ENCODE data around the gene GRM1.

Gene GRM1

GRCh38 chr6:146352163-146352562, 323.3 kb downstream of the GRM1 start:
- ATAC-seq = no peak

GRCh38 chr6:146354451-146354850, 325.6 kb downstream of the GRM1 start:
- no peak for TF ChIP-seq PPARA (CRISPR knock-in tag; IDR thresholded peaks at IDR 0.05; ENCODE audit: borderline replicate concordance)
- TF ChIP-seq, protein P1, sequence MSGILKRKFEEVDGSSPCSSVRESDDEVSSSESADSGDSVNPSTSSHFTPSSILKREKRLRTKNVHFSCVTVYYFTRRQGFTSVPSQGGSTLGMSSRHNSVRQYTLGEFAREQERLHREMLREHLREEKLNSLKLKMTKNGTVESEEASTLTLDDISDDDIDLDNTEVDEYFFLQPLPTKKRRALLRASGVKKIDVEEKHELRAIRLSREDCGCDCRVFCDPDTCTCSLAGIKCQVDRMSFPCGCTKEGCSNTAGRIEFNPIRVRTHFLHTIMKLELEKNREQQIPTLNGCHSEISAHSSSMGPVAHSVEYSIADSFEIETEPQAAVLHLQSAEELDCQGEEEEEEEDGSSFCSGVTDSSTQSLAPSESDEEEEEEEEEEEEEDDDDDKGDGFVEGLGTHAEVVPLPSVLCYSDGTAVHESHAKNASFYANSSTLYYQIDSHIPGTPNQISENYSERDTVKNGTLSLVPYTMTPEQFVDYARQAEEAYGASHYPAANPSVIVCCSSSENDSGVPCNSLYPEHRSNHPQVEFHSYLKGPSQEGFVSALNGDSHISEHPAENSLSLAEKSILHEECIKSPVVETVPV (CRISPR knock-in tag; IDR thresholded peaks at IDR 0.05) = no peak
- no peak for TF ChIP-seq ARNTL (CRISPR knock-in tag; IDR thresholded peaks at IDR 0.05; ENCODE audit: borderline replicate concordance, low read depth)
- no peak for ATAC-seq

More at GRCh38 chr6:146352163-146352562, 323.3 kb downstream of the GRM1 start:
- TF ChIP-seq ZFP3 (CRISPR knock-in tag; IDR thresholded peaks at IDR 0.05) = no peak
- no peak for TF ChIP-seq BACH2 (CRISPR knock-in tag; IDR thresholded peaks at IDR 0.05; ENCODE audit: borderline replicate concordance)
- no peak for TF ChIP-seq CSDC2 (CRISPR knock-in tag; IDR thresholded peaks at IDR 0.05)
- TF ChIP-seq ZNF565 (CRISPR knock-in tag; conservative IDR thresholded peaks at IDR 0.05; ENCODE audit: low read depth) = no peak
- TF ChIP-seq ESRRG (CRISPR knock-in tag; IDR thresholded peaks at IDR 0.05) = no peak
- TF ChIP-seq ZC3H10 (CRISPR knock-in tag; IDR thresholded peaks at IDR 0.05) = no peak
- no peak for TF ChIP-seq ZNF8 (CRISPR knock-in tag; IDR thresholded peaks at IDR 0.05)
- TF ChIP-seq ZFP30 (CRISPR knock-in tag; IDR thresholded peaks at IDR 0.05) = no peak
- TF ChIP-seq ZNF70 (CRISPR knock-in tag; IDR thresholded peaks at IDR 0.05) = no peak
- no peak for TF ChIP-seq PATZ1 (CRISPR knock-in tag; IDR thresholded peaks at IDR 0.05; ENCODE audit: borderline replicate concordance)
- TF ChIP-seq ARNTL (CRISPR knock-in tag; IDR thresholded peaks at IDR 0.05; ENCODE audit: borderline replicate concordance, low read depth) = no peak
- TF ChIP-seq, protein P2, sequence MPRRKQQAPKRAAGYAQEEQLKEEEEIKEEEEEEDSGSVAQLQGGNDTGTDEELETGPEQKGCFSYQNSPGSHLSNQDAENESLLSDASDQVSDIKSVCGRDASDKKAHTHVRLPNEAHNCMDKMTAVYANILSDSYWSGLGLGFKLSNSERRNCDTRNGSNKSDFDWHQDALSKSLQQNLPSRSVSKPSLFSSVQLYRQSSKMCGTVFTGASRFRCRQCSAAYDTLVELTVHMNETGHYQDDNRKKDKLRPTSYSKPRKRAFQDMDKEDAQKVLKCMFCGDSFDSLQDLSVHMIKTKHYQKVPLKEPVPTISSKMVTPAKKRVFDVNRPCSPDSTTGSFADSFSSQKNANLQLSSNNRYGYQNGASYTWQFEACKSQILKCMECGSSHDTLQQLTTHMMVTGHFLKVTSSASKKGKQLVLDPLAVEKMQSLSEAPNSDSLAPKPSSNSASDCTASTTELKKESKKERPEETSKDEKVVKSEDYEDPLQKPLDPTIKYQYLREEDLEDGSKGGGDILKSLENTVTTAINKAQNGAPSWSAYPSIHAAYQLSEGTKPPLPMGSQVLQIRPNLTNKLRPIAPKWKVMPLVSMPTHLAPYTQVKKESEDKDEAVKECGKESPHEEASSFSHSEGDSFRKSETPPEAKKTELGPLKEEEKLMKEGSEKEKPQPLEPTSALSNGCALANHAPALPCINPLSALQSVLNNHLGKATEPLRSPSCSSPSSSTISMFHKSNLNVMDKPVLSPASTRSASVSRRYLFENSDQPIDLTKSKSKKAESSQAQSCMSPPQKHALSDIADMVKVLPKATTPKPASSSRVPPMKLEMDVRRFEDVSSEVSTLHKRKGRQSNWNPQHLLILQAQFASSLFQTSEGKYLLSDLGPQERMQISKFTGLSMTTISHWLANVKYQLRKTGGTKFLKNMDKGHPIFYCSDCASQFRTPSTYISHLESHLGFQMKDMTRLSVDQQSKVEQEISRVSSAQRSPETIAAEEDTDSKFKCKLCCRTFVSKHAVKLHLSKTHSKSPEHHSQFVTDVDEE (CRISPR knock-in tag; IDR thresholded peaks at IDR 0.05) = no peak
- TF ChIP-seq, protein P1 (CRISPR knock-in tag; IDR thresholded peaks at IDR 0.05) = no peak
- no peak for TF ChIP-seq GLIS3 (CRISPR knock-in tag; IDR thresholded peaks at IDR 0.05)
- TF ChIP-seq TOX (CRISPR knock-in tag; IDR thresholded peaks at IDR 0.05; ENCODE audit: borderline replicate concordance) = no peak
- no peak for TF ChIP-seq SNAI2 (CRISPR knock-in tag; IDR thresholded peaks at IDR 0.05)

DNA sequence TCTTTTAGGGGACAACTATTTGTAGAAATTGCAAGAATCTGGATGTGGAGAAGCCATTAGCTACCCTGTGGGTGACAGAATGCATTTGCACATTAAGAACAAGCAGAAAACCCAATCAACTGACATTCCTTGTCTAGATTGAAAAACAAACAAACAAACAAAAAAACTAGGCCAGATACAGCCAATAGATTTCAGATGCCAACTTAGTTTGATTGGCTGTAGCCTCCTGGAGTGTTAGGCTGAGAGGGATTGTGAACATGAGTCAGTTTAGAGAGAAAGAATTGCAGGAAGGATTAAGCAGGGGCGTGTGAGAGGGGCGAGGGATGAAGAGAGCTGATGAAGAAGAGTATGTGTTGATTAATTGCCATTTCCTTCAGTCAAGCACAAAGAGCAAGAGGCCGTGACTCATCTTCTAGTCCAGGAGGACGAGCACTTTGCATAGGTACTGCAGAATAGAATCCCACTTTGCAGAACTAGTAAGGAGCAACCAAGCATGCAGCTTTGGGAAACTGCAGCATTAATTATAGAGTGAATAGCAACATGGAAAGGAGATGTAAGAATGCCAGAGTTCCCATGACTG, 326.7 kb downstream of the GRM1 start:
- ATAC-seq = no peak
- TF ChIP-seq PPARA (CRISPR knock-in tag; IDR thresholded peaks at IDR 0.05; ENCODE audit: borderline replicate concordance) = no peak
- TF ChIP-seq, protein P1 (CRISPR knock-in tag; IDR thresholded peaks at IDR 0.05) = no peak
- TF ChIP-seq ZFP3 (CRISPR knock-in tag; IDR thresholded peaks at IDR 0.05) = no peak
- no peak for TF ChIP-seq SNAI2 (CRISPR knock-in tag; IDR thresholded peaks at IDR 0.05)
- TF ChIP-seq ESRRG (CRISPR knock-in tag; IDR thresholded peaks at IDR 0.05) = no peak
- no peak for TF ChIP-seq ZNF565 (CRISPR knock-in tag; conservative IDR thresholded peaks at IDR 0.05; ENCODE audit: low read depth)
- TF ChIP-seq ZC3H10 (CRISPR knock-in tag; IDR thresholded peaks at IDR 0.05) = no peak
- TF ChIP-seq TCF4 (CRISPR knock-in tag; IDR thresholded peaks at IDR 0.05; ENCODE audit: borderline replicate concordance) = no peak
- no peak for TF ChIP-seq ARNTL (CRISPR knock-in tag; IDR thresholded peaks at IDR 0.05; ENCODE audit: borderline replicate concordance, low read depth)
- TF ChIP-seq CSDC2 (CRISPR knock-in tag; IDR thresholded peaks at IDR 0.05) = no peak
- TF ChIP-seq, protein P2 (CRISPR knock-in tag; IDR thresholded peaks at IDR 0.05) = no peak
- no peak for TF ChIP-seq PATZ1 (CRISPR knock-in tag; IDR thresholded peaks at IDR 0.05; ENCODE audit: borderline replicate concordance)
- TF ChIP-seq, protein P3, sequence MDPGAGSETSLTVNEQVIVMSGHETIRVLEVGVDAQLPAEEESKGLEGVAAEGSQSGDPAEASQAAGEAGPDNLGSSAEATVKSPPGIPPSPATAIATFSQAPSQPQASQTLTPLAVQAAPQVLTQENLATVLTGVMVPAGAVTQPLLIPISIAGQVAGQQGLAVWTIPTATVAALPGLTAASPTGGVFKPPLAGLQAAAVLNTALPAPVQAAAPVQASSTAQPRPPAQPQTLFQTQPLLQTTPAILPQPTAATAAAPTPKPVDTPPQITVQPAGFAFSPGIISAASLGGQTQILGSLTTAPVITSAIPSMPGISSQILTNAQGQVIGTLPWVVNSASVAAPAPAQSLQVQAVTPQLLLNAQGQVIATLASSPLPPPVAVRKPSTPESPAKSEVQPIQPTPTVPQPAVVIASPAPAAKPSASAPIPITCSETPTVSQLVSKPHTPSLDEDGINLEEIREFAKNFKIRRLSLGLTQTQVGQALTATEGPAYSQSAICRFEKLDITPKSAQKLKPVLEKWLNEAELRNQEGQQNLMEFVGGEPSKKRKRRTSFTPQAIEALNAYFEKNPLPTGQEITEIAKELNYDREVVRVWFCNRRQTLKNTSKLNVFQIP (CRISPR knock-in tag; IDR thresholded peaks at IDR 0.05; ENCODE audit: borderline replicate concordance, low read depth) = no peak
- TF ChIP-seq TOX (CRISPR knock-in tag; IDR thresholded peaks at IDR 0.05; ENCODE audit: borderline replicate concordance) = no peak

Measured in SK-N-SH treated with all-trans-retinoic acid at 6 μM for 48 hours (cell line).